NCI-H187 treated with DMSO at 0.1 percent for 48 hours (cell line): ENCODE results near the gene SEPTIN12.

ENCODE experiments used
- DNase-seq: peaks from one replicate; lab custom pipeline; 2025; lab: John Stamatoyannopoulos, UW

Gene SEPTIN12

GRCh38 chr16:4783951-4784336, 4.2 kb downstream of the SEPTIN12 start:
- no peak for DNase-seq

GRCh38 chr16:4783251-4783950, 4.7 kb downstream of the SEPTIN12 start:
- DNase-seq: no peak

GRCh38 chr16:4780235-4780634, 7.9 kb downstream of the SEPTIN12 start:
- DNase-seq: no peak

- no peak for DNase-seq
These were observed 10.1 kb downstream of the SEPTIN12 start for GRCh38 chr16:4778050-4778392.

GRCh38 chr16:4777339-4778049, 10.7 kb downstream of the SEPTIN12 start:
- DNase-seq: no peak

GRCh38 chr16:4776141-4776705, 11.9 kb downstream of the SEPTIN12 start:
- DNase-seq: no peak

- no peak for DNase-seq
These were observed 13.1 kb downstream of the SEPTIN12 start for GRCh38 chr16:4775005-4775404.

GRCh38 chr16:4772351-4772750, 15.8 kb downstream of the SEPTIN12 start:
- no peak for DNase-seq

GRCh38 chr16:4771646-4772045, 16.5 kb downstream of the SEPTIN12 start:
- DNase-seq: no peak

GRCh38 chr16:4769306-4769638, 18.9 kb downstream of the SEPTIN12 start:
- no peak for DNase-seq

GRCh38 chr16:4768549-4769305, 19.4 kb downstream of the SEPTIN12 start:
- peak; percentile 46 for DNase-seq

- no peak for DNase-seq
These were observed 20.1 kb downstream of the SEPTIN12 start for GRCh38 chr16:4767872-4768548.

GRCh38 chr16:4766875-4767628, 21.1 kb downstream of the SEPTIN12 start, which contains the start of gene ZNF500:
TSS of gene ZNF500 (minus strand) at chr16:4767162. CDS start at chr16:4765978, 1,184 bp downstream.
- DNase-seq: peak; percentile 52

- no peak for DNase-seq
These were observed 22.4 kb downstream of the SEPTIN12 start for GRCh38 chr16:4765511-4766474.

- DNase-seq: no peak
These were observed 24.4 kb downstream of the SEPTIN12 start for GRCh38 chr16:4763791-4764190.

GRCh38 chr16:4762205-4762604, 25.9 kb downstream of the SEPTIN12 start:
- no peak for DNase-seq

- DNase-seq: no peak
These were observed 27.8 kb downstream of the SEPTIN12 start for GRCh38 chr16:4760221-4760910.

GRCh38 chr16:4755687-4756086, 32.5 kb downstream of the SEPTIN12 start:
- DNase-seq: no peak

GRCh38 chr16:4754865-4755264, 33.3 kb downstream of the SEPTIN12 start:
- no peak for DNase-seq

GRCh38 chr16:4753227-4753626, 34.9 kb downstream of the SEPTIN12 start:
- DNase-seq: no peak
